Endodermal cell (in vitro differentiated cells): ENCODE results near the gene CC2D2A. TPM values are rescaled to one million over a fixed set of nuclear protein-coding genes. Genes with fewer than 3 reads are reported as not detected.

Source experiments
- DNase-seq: peaks from one replicate; pipeline ENCODE4 v3.0.0-alpha.2; 2017
- H3K27ac ChIP-seq: 2 replicates; pipeline ENCODE4 v1.5.1; 2013; ENCODE audit warnings: mild to moderate bottlenecking, low read depth, low read length, moderate library complexity
- H3K27me3 ChIP-seq: 2 replicates; pipeline ENCODE4 v1.6.1; 2013; ENCODE audit warnings: mild to moderate bottlenecking, low read length, moderate library complexity; ENCODE audit not compliant: insufficient read depth, control insufficient read depth, poor library complexity, severe bottlenecking
- H3K36me3 ChIP-seq: 2 replicates; pipeline ENCODE4 v1.7.0; 2013; ENCODE audit warnings: mild to moderate bottlenecking, low read length, moderate library complexity; ENCODE audit not compliant: control insufficient read depth, insufficient read depth
- H3K4me1 ChIP-seq: one replicate; pipeline ENCODE4 v1.7.0; 2013; ENCODE audit warnings: low read length; ENCODE audit not compliant: control insufficient read depth, insufficient read depth
- H3K4me3 ChIP-seq: 2 replicates; pipeline ENCODE4 v1.5.1; 2013; ENCODE audit warnings: mild to moderate bottlenecking, low read length, moderate library complexity
- H3K9ac ChIP-seq: 2 replicates; pipeline ENCODE4 v1.6.1; 2013; ENCODE audit warnings: mild to moderate bottlenecking, low read length, moderate library complexity; ENCODE audit not compliant: poor library complexity, severe bottlenecking; ENCODE audit errors: extremely low read depth
- H3K9me3 ChIP-seq: 2 replicates; pipeline ENCODE4 v1.6.1; 2013; ENCODE audit warnings: mild to moderate bottlenecking, low read length, moderate library complexity; ENCODE audit not compliant: control insufficient read depth
- H3K27ac Mint-ChIP-seq: 2 replicates; pipeline ENCODE4 v1.8.0; 2020; ENCODE audit warnings: mixed read lengths
- H3K27me3 Mint-ChIP-seq: 2 replicates; pipeline ENCODE4 v1.8.0; 2021; ENCODE audit warnings: mild to moderate bottlenecking, mixed read lengths; ENCODE audit not compliant: insufficient read depth
- H3K36me3 Mint-ChIP-seq: 2 replicates; pipeline ENCODE4 v1.8.0; 2020; ENCODE audit warnings: low read depth, mixed read lengths
- H3K4me1 Mint-ChIP-seq: 2 replicates; pipeline ENCODE4 v1.8.0; 2020; ENCODE audit warnings: mixed read lengths
- H3K4me3 Mint-ChIP-seq: 2 replicates; pipeline ENCODE4 v1.8.0; 2020; ENCODE audit warnings: mild to moderate bottlenecking, moderate library complexity, mixed read lengths
- H3K9me3 Mint-ChIP-seq: 2 replicates; pipeline ENCODE4 v1.8.0; 2020; ENCODE audit warnings: mild to moderate bottlenecking, mixed read lengths
- WGBS, 2 experiments: methylation state at CpG; one replicate each; pipeline versions ENCODE4 v1.1.5 to v1.1.7; 2013; ENCODE audit warnings: missing lambda C conversion rate in 2 of 2, mixed read lengths in 1 of 2; ENCODE audit not compliant: insufficient coverage in 1 of 2, insufficient read length in 1 of 2; 5-methylcytosine and 5-hydroxymethylcytosine counted together
- total RNA-seq, 2 donors: library from RNA; stranded (reverse); fragmentation: NEBNext Ultra II Directional in 1 of 2; extraction: Animal tissue kit (Norgen Biotek cat#: 25700) in 1 of 2; gene quantifications; 2 replicates in 1 of 2; 3 replicates in 1 of 2; pipeline ENCODE4 v1.2.1, GENCODE V29; 2021
- TF ChIP-seq, protein P1 (sequence below): fragments of 200-600 bp; sonication (generic); conservative IDR thresholded peaks from 2 replicates; pipeline ENCODE4 v1.5.0; 2021; ENCODE audit warnings: antibody characterized with exemption, mild to moderate bottlenecking

The CC2D2A gene
- total RNA-seq, 2 donors from 2014 or later = 12.3 to 25.2 TPM

DNA sequence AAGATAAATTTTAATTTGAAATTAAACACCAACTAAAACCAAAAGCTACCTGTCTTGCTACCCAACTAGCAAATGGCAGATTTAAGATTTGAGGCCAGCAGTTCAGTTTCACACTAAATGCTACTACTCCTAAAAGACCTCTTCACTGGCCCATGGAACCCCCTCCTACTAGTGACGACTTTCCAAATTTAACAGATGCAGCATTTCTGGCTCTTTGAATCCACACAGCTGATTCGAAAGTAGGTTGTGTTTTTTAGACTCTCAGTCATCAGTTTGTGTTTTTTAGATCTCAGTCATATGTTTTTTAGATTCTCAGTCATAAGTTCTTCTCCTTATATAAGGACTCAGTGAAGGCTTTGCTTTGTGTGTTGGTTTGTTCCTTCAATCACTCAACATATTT lies 11.1 kb upstream of the CC2D2A start:
- H3K9me3 ChIP-seq = no peaks in the 10 kb centered on the region
- peaks cover 7% of the 10 kb centered on the region for H3K4me1 Mint-ChIP-seq
- no peak overlapping the region for H3K27ac ChIP-seq
- 75 to 80% methylated on average over 1 to 2 of the region's 2 CpGs for WGBS, 2 experiments
- no peak overlapping the region for H3K4me3 Mint-ChIP-seq
- no peaks in the 10 kb centered on the region for H3K9me3 Mint-ChIP-seq
- TF ChIP-seq, protein P1, sequence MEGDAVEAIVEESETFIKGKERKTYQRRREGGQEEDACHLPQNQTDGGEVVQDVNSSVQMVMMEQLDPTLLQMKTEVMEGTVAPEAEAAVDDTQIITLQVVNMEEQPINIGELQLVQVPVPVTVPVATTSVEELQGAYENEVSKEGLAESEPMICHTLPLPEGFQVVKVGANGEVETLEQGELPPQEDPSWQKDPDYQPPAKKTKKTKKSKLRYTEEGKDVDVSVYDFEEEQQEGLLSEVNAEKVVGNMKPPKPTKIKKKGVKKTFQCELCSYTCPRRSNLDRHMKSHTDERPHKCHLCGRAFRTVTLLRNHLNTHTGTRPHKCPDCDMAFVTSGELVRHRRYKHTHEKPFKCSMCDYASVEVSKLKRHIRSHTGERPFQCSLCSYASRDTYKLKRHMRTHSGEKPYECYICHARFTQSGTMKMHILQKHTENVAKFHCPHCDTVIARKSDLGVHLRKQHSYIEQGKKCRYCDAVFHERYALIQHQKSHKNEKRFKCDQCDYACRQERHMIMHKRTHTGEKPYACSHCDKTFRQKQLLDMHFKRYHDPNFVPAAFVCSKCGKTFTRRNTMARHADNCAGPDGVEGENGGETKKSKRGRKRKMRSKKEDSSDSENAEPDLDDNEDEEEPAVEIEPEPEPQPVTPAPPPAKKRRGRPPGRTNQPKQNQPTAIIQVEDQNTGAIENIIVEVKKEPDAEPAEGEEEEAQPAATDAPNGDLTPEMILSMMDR = no peak
- H3K4me1 ChIP-seq = no peaks in the 10 kb centered on the region
- H3K36me3 ChIP-seq = no peaks in the 10 kb centered on the region
- H3K9ac ChIP-seq = no peak overlapping the region
- H3K27me3 ChIP-seq = no peaks in the 10 kb centered on the region
- no peak overlapping the region for H3K4me3 ChIP-seq
- H3K36me3 Mint-ChIP-seq = no peaks in the 10 kb centered on the region
- H3K27me3 Mint-ChIP-seq = no peaks in the 10 kb centered on the region
- H3K27ac Mint-ChIP-seq = no peak overlapping the region
- DNase-seq = no peak

DNA sequence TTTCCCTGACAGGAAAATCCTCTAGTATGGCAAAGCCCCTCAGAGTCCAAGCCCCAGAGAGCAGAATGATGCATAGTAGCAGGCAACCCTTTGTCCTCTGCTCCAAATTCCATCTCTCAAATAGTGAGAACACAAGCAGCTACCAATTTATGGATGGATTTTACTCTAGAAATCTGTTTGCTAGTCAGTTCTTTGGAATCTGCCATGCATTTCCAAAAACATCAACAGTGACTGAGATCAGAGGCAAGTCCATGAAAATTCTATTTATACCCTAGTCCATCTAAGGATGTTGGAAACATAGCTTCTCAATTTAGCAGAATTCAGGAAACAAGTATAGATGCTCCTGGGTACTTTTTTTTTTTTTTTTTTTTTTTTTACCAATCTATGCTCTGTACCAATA lies 10.0 kb upstream of the CC2D2A start:
- no peaks in the 10 kb centered on the region for H3K36me3 Mint-ChIP-seq
- Histone ChIP-seq H3K36me3 (no peaks in the 10 kb centered on the region), H3K9ac (no peak overlapping the region), H3K27me3 (no peaks in the 10 kb centered on the region), H3K27ac (no peak overlapping the region), H3K4me1 (no peaks in the 10 kb centered on the region), H3K4me3 (no peak overlapping the region), H3K9me3 (no peaks in the 10 kb centered on the region)
- H3K4me3 Mint-ChIP-seq = no peak overlapping the region
- H3K27ac Mint-ChIP-seq = no peak overlapping the region
- H3K27me3 Mint-ChIP-seq = no peaks in the 10 kb centered on the region
- no peak for DNase-seq
- H3K9me3 Mint-ChIP-seq = no peaks in the 10 kb centered on the region
- TF ChIP-seq, protein P1 = no peak
- peaks cover 7% of the 10 kb centered on the region for H3K4me1 Mint-ChIP-seq

DNA sequence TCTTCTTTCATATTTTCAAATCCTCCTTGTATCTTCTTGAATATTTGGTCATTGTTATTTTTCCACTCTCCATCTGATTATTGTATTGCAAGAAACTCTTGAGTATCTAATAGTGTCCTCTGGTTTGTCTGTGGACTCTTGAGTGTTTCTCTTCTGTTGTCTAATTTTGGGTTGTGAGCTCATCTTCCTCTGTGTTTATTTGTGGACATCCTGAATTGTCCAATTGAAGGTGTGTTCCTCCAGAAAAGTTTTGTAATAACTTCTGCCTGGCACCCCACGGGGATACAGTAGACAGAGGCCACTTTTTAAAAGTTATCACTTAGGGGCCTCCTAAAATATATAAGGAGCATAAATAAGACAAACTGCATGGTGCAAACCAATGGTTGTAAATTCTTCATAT lies 3.1 kb upstream of the CC2D2A start:
- TF ChIP-seq, protein P1 = no peak
- H3K4me3 Mint-ChIP-seq = no peak overlapping the region
- 86 to 96% methylated on average over 1 of the region's 1 CpG for WGBS, 2 experiments
- no peaks in the 10 kb centered on the region for H3K27me3 ChIP-seq
- peaks cover 5% of the 10 kb centered on the region for H3K4me1 ChIP-seq
- no peak overlapping the region for H3K4me3 ChIP-seq
- DNase-seq = no peak
- no peaks in the 10 kb centered on the region for H3K9me3 ChIP-seq
- no peak overlapping the region for H3K27ac Mint-ChIP-seq
- no peaks in the 10 kb centered on the region for H3K36me3 ChIP-seq
- H3K27me3 Mint-ChIP-seq = no peaks in the 10 kb centered on the region
- H3K27ac ChIP-seq = no peak overlapping the region
- no peaks in the 10 kb centered on the region for H3K36me3 Mint-ChIP-seq
- H3K9me3 Mint-ChIP-seq = no peaks in the 10 kb centered on the region
- no peak overlapping the region for H3K9ac ChIP-seq
- H3K4me1 Mint-ChIP-seq = peaks cover 20% of the 10 kb centered on the region
